Measurements from ENCODE around the gene SMPX.
"Not testable (repeated sequence)": the region's sequence is repeated elsewhere in the genome, so short reads cannot be mapped to it uniquely, and the experiment has no call there.

Gene SMPX

GRCh38 chrX:21773036-21773435 is 15.1 kb upstream of the SMPX start:
- not testable (repeated sequence) for H3K4me2 ChIP-seq (ENCODE audit: low read length, poor library complexity, severe bottlenecking); H4K91ac ChIP-seq (ENCODE audit: low read length); H3K4me1 ChIP-seq (ENCODE audit: control insufficient read depth, insufficient read depth, low read depth, low read length); H4K8ac ChIP-seq (ENCODE audit: low read length); H2BK120ac ChIP-seq (ENCODE audit: low read depth, low read length); H3K4ac ChIP-seq (ENCODE audit: low read depth in 1 of 2, low read length in 2 of 2); H3K27ac ChIP-seq (ENCODE audit: low read length, poor library complexity, severe bottlenecking); H3K27me3 ChIP-seq (ENCODE audit: control insufficient read depth in 1 of 2, insufficient read depth in 1 of 2, low read length in 2 of 2); H2BK15ac ChIP-seq (ENCODE audit: low read depth, poor library complexity, severe bottlenecking); H3K36me3 ChIP-seq (ENCODE audit: control insufficient read depth in 1 of 2, insufficient read depth in 2 of 2, low read depth in 1 of 2, low read length in 2 of 2); H2AK5ac ChIP-seq (ENCODE audit: low read length, severe bottlenecking); H3K14ac ChIP-seq (ENCODE audit: low read length in 2 of 2); H3K79me1 ChIP-seq (replicated peaks; ENCODE audit: low read length, poor library complexity, severe bottlenecking); DNase-seq; H3K18ac ChIP-seq (ENCODE audit: low read depth in 1 of 2, low read length in 2 of 2); H3K9me3 ChIP-seq (ENCODE audit: control insufficient read depth, low read length); H3K23ac ChIP-seq (ENCODE audit: low read length in 2 of 2); H2BK5ac ChIP-seq (ENCODE audit: low read depth, low read length, poor library complexity, severe bottlenecking); H3K9ac ChIP-seq (ENCODE audit: low read length); H2BK12ac ChIP-seq (ENCODE audit: low read length in 2 of 2); H3K4me3 ChIP-seq (ENCODE audit: insufficient read depth in 1 of 2, low read depth in 1 of 2, low read length in 2 of 2); H2AFZ ChIP-seq (ENCODE audit: low read depth, low read length)
- WGBS, result 24% methylated on average over 1 of the region's 2 CpGs

- Histone ChIP-seq H3K36me3 (ENCODE audit: control insufficient read depth in 1 of 2, insufficient read depth in 2 of 2, low read depth in 1 of 2, low read length in 2 of 2) (no peaks in the 10 kb centered on the region), H2BK15ac (ENCODE audit: low read depth, poor library complexity, severe bottlenecking) (no peak overlapping the region), H2BK5ac (ENCODE audit: low read depth, low read length, poor library complexity, severe bottlenecking) (no peak overlapping the region), H3K4me1 (ENCODE audit: control insufficient read depth, insufficient read depth, low read depth, low read length) (no peaks in the 10 kb centered on the region), H3K27me3 (ENCODE audit: control insufficient read depth in 1 of 2, insufficient read depth in 1 of 2, low read length in 2 of 2) (no peaks in the 10 kb centered on the region), H3K4me2 (ENCODE audit: low read length, poor library complexity, severe bottlenecking) (no peak overlapping the region), H3K27ac (ENCODE audit: low read length, poor library complexity, severe bottlenecking) (no peak overlapping the region), H3K14ac (ENCODE audit: low read length in 2 of 2) (no peak overlapping the region), H3K4ac (ENCODE audit: low read depth in 1 of 2, low read length in 2 of 2) (no peak overlapping the region), H2BK12ac (ENCODE audit: low read length in 2 of 2) (no peak overlapping the region), H3K23ac (ENCODE audit: low read length in 2 of 2) (no peak overlapping the region), H3K79me1 (replicated peaks; ENCODE audit: low read length, poor library complexity, severe bottlenecking) (no peaks in the 10 kb centered on the region), H3K4me3 (ENCODE audit: insufficient read depth in 1 of 2, low read depth in 1 of 2, low read length in 2 of 2) (no peak overlapping the region), H4K91ac (ENCODE audit: low read length) (no peak overlapping the region), H3K9ac (ENCODE audit: low read length) (no peak overlapping the region), H2AK5ac (ENCODE audit: low read length, severe bottlenecking) (no peak overlapping the region), H4K8ac (ENCODE audit: low read length) (no peak overlapping the region), H3K9me3 (ENCODE audit: control insufficient read depth, low read length) (no peaks in the 10 kb centered on the region), H3K18ac (ENCODE audit: low read depth in 1 of 2, low read length in 2 of 2) (no peak overlapping the region), H2AFZ (ENCODE audit: low read depth, low read length) (no peak overlapping the region), H2BK120ac (ENCODE audit: low read depth, low read length) (no peak overlapping the region)
- 86% methylated on average over 9 of the region's 10 CpGs for WGBS
- DNase-seq, result no peak
Observed at GRCh38 chrX:21770631-21771321, 12.9 kb upstream of the SMPX start.

DNA sequence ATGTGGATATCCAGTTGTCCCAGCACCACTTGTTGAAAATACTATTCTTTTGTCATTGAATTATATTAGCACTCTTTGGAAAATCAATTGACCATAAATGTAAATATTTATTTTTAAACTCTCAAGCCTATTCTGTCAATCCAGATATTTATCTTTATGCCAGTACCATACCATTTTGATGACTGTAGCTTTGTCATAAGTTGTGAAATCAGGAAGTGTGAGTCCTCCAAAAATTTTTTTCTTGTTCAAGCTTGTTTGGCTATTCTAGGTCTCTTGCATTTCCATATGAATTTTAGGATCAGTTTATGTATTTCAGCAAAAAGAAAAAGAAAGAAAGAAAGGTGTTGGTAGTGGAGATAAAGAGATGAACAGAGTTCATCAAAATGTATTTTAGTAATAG is 8.2 kb upstream of the SMPX start:
- H3K79me1 ChIP-seq (replicated peaks; ENCODE audit: low read length, poor library complexity, severe bottlenecking), result no peaks in the 10 kb centered on the region
- H3K9me3 ChIP-seq (ENCODE audit: control insufficient read depth, low read length), result no peaks in the 10 kb centered on the region
- no peak overlapping the region for H3K18ac ChIP-seq (ENCODE audit: low read depth in 1 of 2, low read length in 2 of 2)
- H2AK5ac ChIP-seq (ENCODE audit: low read length, severe bottlenecking), result no peak overlapping the region
- H4K91ac ChIP-seq (ENCODE audit: low read length), result no peak overlapping the region
- H2BK15ac ChIP-seq (ENCODE audit: low read depth, poor library complexity, severe bottlenecking), result no peak overlapping the region
- no peak overlapping the region for H2BK12ac ChIP-seq (ENCODE audit: low read length in 2 of 2)
- no peaks in the 10 kb centered on the region for H3K4me1 ChIP-seq (ENCODE audit: control insufficient read depth, insufficient read depth, low read depth, low read length)
- H3K23ac ChIP-seq (ENCODE audit: low read length in 2 of 2), result no peak overlapping the region
- H3K36me3 ChIP-seq (ENCODE audit: control insufficient read depth in 1 of 2, insufficient read depth in 2 of 2, low read depth in 1 of 2, low read length in 2 of 2), result no peaks in the 10 kb centered on the region
- no peak overlapping the region for H3K27ac ChIP-seq (ENCODE audit: low read length, poor library complexity, severe bottlenecking)
- no peak overlapping the region for H2BK5ac ChIP-seq (ENCODE audit: low read depth, low read length, poor library complexity, severe bottlenecking)
- H2BK120ac ChIP-seq (ENCODE audit: low read depth, low read length), result no peak overlapping the region
- H3K4me3 ChIP-seq (ENCODE audit: insufficient read depth in 1 of 2, low read depth in 1 of 2, low read length in 2 of 2), result no peak overlapping the region
- H3K14ac ChIP-seq (ENCODE audit: low read length in 2 of 2), result no peak overlapping the region
- H3K27me3 ChIP-seq (ENCODE audit: control insufficient read depth in 1 of 2, insufficient read depth in 1 of 2, low read length in 2 of 2), result no peaks in the 10 kb centered on the region
- no peak overlapping the region for H3K4me2 ChIP-seq (ENCODE audit: low read length, poor library complexity, severe bottlenecking)
- no peak overlapping the region for H3K4ac ChIP-seq (ENCODE audit: low read depth in 1 of 2, low read length in 2 of 2)
- H2AFZ ChIP-seq (ENCODE audit: low read depth, low read length), result no peak overlapping the region
- H3K9ac ChIP-seq (ENCODE audit: low read length), result no peak overlapping the region
- H4K8ac ChIP-seq (ENCODE audit: low read length), result no peak overlapping the region
- DNase-seq, result no peak

- H3K4ac ChIP-seq (ENCODE audit: low read depth in 1 of 2, low read length in 2 of 2), result no peak overlapping the region
- peaks cover 0 to under 1% of the 10 kb centered on the region in 2 experiments for H3K27me3 ChIP-seq (ENCODE audit: control insufficient read depth in 1 of 2, insufficient read depth in 1 of 2, low read length in 2 of 2)
- H2BK120ac ChIP-seq (ENCODE audit: low read depth, low read length), result no peak overlapping the region
- no peaks in the 10 kb centered on the region for H3K79me1 ChIP-seq (replicated peaks; ENCODE audit: low read length, poor library complexity, severe bottlenecking)
- H2BK5ac ChIP-seq (ENCODE audit: low read depth, low read length, poor library complexity, severe bottlenecking), result no peak overlapping the region
- no peak overlapping the region for H2BK12ac ChIP-seq (ENCODE audit: low read length in 2 of 2)
- no peak overlapping the region for H3K4me2 ChIP-seq (ENCODE audit: low read length, poor library complexity, severe bottlenecking)
- no peaks in the 10 kb centered on the region for H3K9me3 ChIP-seq (ENCODE audit: control insufficient read depth, low read length)
- no peak overlapping the region for H4K91ac ChIP-seq (ENCODE audit: low read length)
- H2AK5ac ChIP-seq (ENCODE audit: low read length, severe bottlenecking), result no peak overlapping the region
- no peak overlapping the region for H3K18ac ChIP-seq (ENCODE audit: low read depth in 1 of 2, low read length in 2 of 2)
- no peak overlapping the region for H3K9ac ChIP-seq (ENCODE audit: low read length)
- DNase-seq, result no peak
- no peak overlapping the region for H3K4me3 ChIP-seq (ENCODE audit: insufficient read depth in 1 of 2, low read depth in 1 of 2, low read length in 2 of 2)
- H4K8ac ChIP-seq (ENCODE audit: low read length), result no peak overlapping the region
- no peak overlapping the region for H2AFZ ChIP-seq (ENCODE audit: low read depth, low read length)
- H3K4me1 ChIP-seq (ENCODE audit: control insufficient read depth, insufficient read depth, low read depth, low read length), result no peaks in the 10 kb centered on the region
- no peak overlapping the region for H3K14ac ChIP-seq (ENCODE audit: low read length in 2 of 2)
- H3K36me3 ChIP-seq (ENCODE audit: control insufficient read depth in 1 of 2, insufficient read depth in 2 of 2, low read depth in 1 of 2, low read length in 2 of 2), result no peaks in the 10 kb centered on the region
- no peak overlapping the region for H3K23ac ChIP-seq (ENCODE audit: low read length in 2 of 2)
- 92% methylated on average over 2 of the region's 3 CpGs for WGBS
- H2BK15ac ChIP-seq (ENCODE audit: low read depth, poor library complexity, severe bottlenecking), result no peak overlapping the region
- no peak overlapping the region for H3K27ac ChIP-seq (ENCODE audit: low read length, poor library complexity, severe bottlenecking)
Observed at GRCh38 chrX:21764008-21764407, 6.1 kb upstream of the SMPX start.

Data from mesenchymal stem cell (in vitro differentiated cells and primary cell).